Mesendoderm (in vitro differentiated cells): Measurements from ENCODE around the gene IGF2BP3.

ENCODE experiments used
- DNase-seq: peaks from one replicate; pipeline ENCODE4 v3.0.0; 2013
- H2AK5ac ChIP-seq: 2 replicates; pipeline ENCODE4 v1.6.1; 2013; ENCODE audit warnings: low read length, inconsistent platforms
- H2BK120ac ChIP-seq: 2 replicates; pipeline ENCODE4 v1.6.1; 2013; ENCODE audit warnings: low read depth, mild to moderate bottlenecking, low read length, moderate library complexity, mixed read lengths
- H2BK15ac ChIP-seq: replicated peaks from 2 replicates; pipeline ENCODE4 v1.6.1; 2013; ENCODE audit warnings: low read depth, mild to moderate bottlenecking, moderate library complexity
- H2BK5ac ChIP-seq: 2 replicates; pipeline ENCODE4 v1.6.1; 2013; ENCODE audit warnings: low read length, inconsistent platforms
- H3K18ac ChIP-seq: 2 replicates; pipeline ENCODE4 v1.6.1; 2013; ENCODE audit warnings: mild to moderate bottlenecking, low read length, mixed read lengths
- H3K23ac ChIP-seq: one replicate; pipeline ENCODE4 v1.6.1; 2013; ENCODE audit warnings: low read length
- H3K27ac ChIP-seq: 2 replicates; pipeline ENCODE4 v1.5.1; 2013; ENCODE audit warnings: low read depth, mild to moderate bottlenecking, inconsistent platforms, low read length, moderate library complexity
- H3K27me3 ChIP-seq: 2 replicates; pipeline ENCODE4 v1.6.1; 2013; ENCODE audit warnings: low read length, control low read depth, mild to moderate bottlenecking, inconsistent platforms; ENCODE audit not compliant: insufficient read depth, poor library complexity
- H3K36me3 ChIP-seq: 2 replicates; pipeline ENCODE4 v1.6.1; 2013; ENCODE audit warnings: low read length, inconsistent platforms; ENCODE audit not compliant: control insufficient read depth, insufficient read depth
- H3K4ac ChIP-seq: one replicate; pipeline ENCODE4 v1.6.1; 2013; ENCODE audit warnings: low read depth, mild to moderate bottlenecking, low read length, moderate library complexity
- H3K4me1 ChIP-seq: 2 replicates; pipeline ENCODE4 v1.6.1; 2013; ENCODE audit warnings: low read depth, low read length, inconsistent platforms; ENCODE audit not compliant: control insufficient read depth
- H3K4me2 ChIP-seq: 2 replicates; pipeline ENCODE4 v1.6.1; 2013; ENCODE audit warnings: low read length
- H3K4me3 ChIP-seq: 2 replicates; pipeline ENCODE4 v1.5.1; 2013; ENCODE audit warnings: mild to moderate bottlenecking, low read length
- H3K56ac ChIP-seq: one replicate; pipeline ENCODE4 v1.6.1; 2013; ENCODE audit warnings: low read length
- H3K79me1 ChIP-seq: 2 replicates; pipeline ENCODE4 v1.6.1; 2013; ENCODE audit warnings: low read length, inconsistent platforms
- H3K79me2 ChIP-seq: 2 replicates; pipeline ENCODE4 v1.6.1; 2013; ENCODE audit warnings: mild to moderate bottlenecking, low read length; ENCODE audit not compliant: control insufficient read depth, insufficient read depth
- H3K9ac ChIP-seq: 2 replicates; pipeline ENCODE4 v1.6.1; 2013; ENCODE audit warnings: low read length, inconsistent platforms
- H4K5ac ChIP-seq: one replicate; pipeline ENCODE4 v1.6.1; 2013; ENCODE audit warnings: low read length
- H4K8ac ChIP-seq: one replicate; pipeline ENCODE4 v1.6.1; 2013; ENCODE audit warnings: low read depth, mild to moderate bottlenecking, control low read depth, low read length, moderate library complexity
- WGBS: extraction: QIAGEN DNeasy Blood & Tissue Kit; methylation state at CpG from one replicate; pipeline ENCODE4 v1.1.7; 2013; ENCODE audit warnings: low lambda C conversion rate, missing lambda C conversion rate; ENCODE audit not compliant: insufficient coverage; ENCODE audit errors: extremely low coverage; 5-methylcytosine and 5-hydroxymethylcytosine counted together

The IGF2BP3 gene

DNA sequence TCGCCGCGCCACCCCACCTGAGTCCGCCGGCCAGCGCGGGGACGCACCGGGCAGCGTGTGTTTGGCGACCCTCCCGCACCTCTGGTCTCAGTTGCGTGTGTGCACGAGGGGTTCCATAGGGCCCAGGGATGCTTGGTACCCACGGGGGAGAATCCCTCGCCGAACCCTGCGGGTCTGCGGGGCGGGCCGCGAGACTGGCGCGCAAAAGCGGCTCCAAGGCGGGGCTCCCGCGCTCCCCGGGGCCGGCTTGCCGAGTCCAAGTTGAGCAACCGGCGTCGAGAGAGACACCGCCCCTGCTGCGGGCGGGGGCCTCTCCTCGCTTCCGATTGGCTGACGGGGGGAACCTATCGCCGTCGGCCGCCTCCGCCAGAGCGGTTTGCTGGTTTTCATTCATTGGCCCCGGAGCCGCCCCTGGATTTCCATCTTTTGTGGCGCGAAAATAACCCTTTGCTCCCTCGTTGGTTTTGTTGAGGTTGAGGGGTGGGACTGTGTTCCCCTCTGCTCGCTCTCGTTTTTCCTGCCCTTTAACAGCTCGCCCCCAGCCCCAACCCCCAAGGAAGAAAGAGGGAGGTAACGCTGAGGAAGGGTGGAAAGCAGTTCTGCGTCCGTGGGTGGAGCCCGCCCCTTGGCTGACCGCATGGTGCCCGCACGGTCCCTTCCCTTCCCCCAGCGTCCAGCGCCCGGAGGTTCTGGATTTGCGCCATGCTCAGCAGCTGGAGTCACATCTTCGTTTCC, 4.0 kb upstream of the IGF2BP3 start:
- Histone ChIP-seq H3K27me3 (no peaks in the 10 kb centered on the region), H2AK5ac (no peak overlapping the region), H3K18ac (peak overlapping the region; percentile 99), H3K4me2 (peak overlapping the region; percentile 89), H3K4ac (peak overlapping the region; percentile 97), H3K27ac (peak overlapping the region; percentile 100), H2BK5ac (peak overlapping the region; percentile 93), H3K36me3 (no peaks in the 10 kb centered on the region), H3K4me1 (peaks cover 2% of the 10 kb centered on the region), H3K23ac (peak overlapping the region; percentile 31), H3K79me1 (peaks cover 2% of the 10 kb centered on the region), H3K4me3 (peak overlapping the region; percentile 73), H4K8ac (peak overlapping the region; percentile 3), H3K79me2 (peaks cover 22% of the 10 kb centered on the region), H4K5ac (no peak overlapping the region), H2BK15ac (no peak overlapping the region), H2BK120ac (peak overlapping the region; percentile 35), H3K9ac (peak overlapping the region; percentile 98), H3K56ac (peak overlapping the region; percentile 99)
- peak; percentile 100 for DNase-seq
- WGBS = no CpG with 5 or more reads among the region's 66 CpGs

DNA sequence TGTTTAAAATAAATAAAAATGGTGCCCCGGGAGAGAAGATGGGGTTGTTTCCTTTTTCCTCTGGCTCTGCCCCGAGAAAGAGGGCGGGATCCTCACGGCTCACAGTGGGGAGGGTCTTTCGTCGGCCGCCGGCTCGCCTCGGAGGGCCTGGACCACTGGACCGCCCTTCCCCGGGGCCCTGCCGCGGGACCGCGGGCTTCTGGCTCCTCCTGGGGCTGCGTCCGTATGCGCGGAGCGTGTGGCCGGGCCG, 3.5 kb upstream of the IGF2BP3 start:
- Histone ChIP-seq H3K79me2 (peaks cover 26% of the 10 kb centered on the region), H3K4me1 (peaks cover 2% of the 10 kb centered on the region), H4K5ac (no peak overlapping the region), H3K27me3 (no peaks in the 10 kb centered on the region), H3K23ac (peak overlapping the region; percentile 31), H3K4me2 (peak overlapping the region; percentile 89), H3K4ac (peak overlapping the region; percentile 97), H3K18ac (peak overlapping the region; percentile 99), H3K36me3 (no peaks in the 10 kb centered on the region), H3K56ac (peak overlapping the region; percentile 99), H3K27ac (peak overlapping the region; percentile 100), H3K9ac (peak overlapping the region; percentile 98), H2BK15ac (no peak overlapping the region), H2BK120ac (peak overlapping the region; percentile 35), H2AK5ac (no peak overlapping the region), H2BK5ac (peak overlapping the region; percentile 93), H4K8ac (peak overlapping the region; percentile 3), H3K79me1 (peaks cover 2% of the 10 kb centered on the region), H3K4me3 (peak overlapping the region; percentile 71)
- no CpG with 5 or more reads among the region's 23 CpGs for WGBS
- peak; percentile 71 for DNase-seq

DNA sequence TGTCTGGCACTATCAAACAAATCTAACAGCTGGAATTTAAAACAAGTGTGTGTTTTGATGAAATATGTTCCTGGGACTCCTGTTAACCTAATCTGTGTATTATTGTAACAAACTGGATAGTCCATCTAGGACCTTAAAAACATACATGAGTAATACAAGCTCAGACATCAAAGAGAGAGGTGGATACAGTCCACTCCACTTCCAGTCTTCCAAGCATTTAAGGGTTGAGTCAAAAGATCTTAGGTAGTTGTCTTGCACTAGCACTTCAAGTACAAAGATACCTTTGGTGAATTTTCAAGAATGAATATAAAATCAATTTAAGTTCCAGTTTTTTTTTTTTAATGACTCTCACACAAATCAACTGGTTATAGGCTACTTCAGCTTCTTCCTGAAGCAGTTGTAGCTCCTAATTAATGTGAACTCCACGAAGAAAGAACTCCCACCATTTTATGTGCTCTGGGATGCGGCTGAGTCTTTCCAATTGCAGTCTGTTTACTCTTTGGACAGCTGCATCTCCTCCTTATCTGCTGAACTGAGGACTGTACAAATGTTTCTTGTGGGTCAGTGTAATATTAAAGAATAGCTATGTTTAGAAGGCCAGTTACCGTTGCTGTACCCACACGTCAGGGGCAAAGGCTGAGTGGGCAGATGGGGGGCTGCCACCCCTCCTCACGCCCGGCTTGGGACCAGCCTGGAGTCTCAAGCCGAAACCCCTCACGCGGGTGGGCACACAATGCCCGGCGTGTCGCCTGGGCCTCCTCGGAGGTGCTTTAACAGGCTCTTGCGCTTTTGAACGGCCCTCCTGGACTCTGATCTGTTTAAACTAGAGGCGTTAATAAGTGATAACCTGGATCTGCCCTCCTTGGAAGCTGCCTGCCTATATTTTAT, 2.9 kb upstream of the IGF2BP3 start:
- Histone ChIP-seq H3K23ac (peak overlapping the region; percentile 97), H3K4me3 (peak overlapping the region; percentile 71), H4K5ac (no peak overlapping the region), H2BK5ac (peak overlapping the region; percentile 87), H3K9ac (peak overlapping the region; percentile 98), H2BK120ac (peak overlapping the region; percentile 35), H2AK5ac (peak overlapping the region; percentile 81), H3K27ac (peak overlapping the region; percentile 100), H3K79me1 (peaks cover 2% of the 10 kb centered on the region), H3K4ac (peak overlapping the region; percentile 97), H3K4me1 (peaks cover 2% of the 10 kb centered on the region), H2BK15ac (no peak overlapping the region), H3K4me2 (peak overlapping the region; percentile 89), H3K56ac (peak overlapping the region; percentile 99), H3K79me2 (peaks cover 29% of the 10 kb centered on the region), H3K18ac (peak overlapping the region; percentile 99), H3K27me3 (no peaks in the 10 kb centered on the region), H3K36me3 (no peaks in the 10 kb centered on the region), H4K8ac (peak overlapping the region; percentile 3)
- no peak for DNase-seq
- WGBS = no CpG with 5 or more reads among the region's 16 CpGs

DNA sequence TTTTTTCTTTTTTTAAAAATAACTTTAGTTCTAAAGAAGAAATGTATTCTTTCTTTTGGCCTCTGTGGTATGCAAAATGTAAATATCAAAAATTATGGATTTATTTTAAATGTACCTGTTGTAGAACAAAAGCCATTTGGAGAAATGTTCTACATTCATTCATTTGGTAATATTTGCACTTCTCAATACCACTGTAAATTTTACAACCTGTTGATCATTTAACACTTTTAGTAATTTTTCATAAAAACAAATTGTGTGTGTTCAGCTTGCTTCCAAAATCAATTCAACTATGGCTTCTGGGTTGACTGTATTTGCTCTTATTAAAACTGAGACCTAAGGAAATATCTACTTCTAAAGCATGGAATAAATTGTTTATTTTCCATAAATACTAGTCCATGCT, 2.3 kb upstream of the IGF2BP3 start:
- Histone ChIP-seq H3K4me2 (no peak overlapping the region), H3K18ac (no peak overlapping the region), H2AK5ac (no peak overlapping the region), H3K56ac (no peak overlapping the region), H4K5ac (no peak overlapping the region), H4K8ac (no peak overlapping the region), H2BK15ac (no peak overlapping the region), H3K36me3 (no peaks in the 10 kb centered on the region), H3K27ac (no peak overlapping the region), H3K9ac (peak overlapping the region; percentile 98), H3K27me3 (no peaks in the 10 kb centered on the region), H3K4me3 (no peak overlapping the region), H3K23ac (no peak overlapping the region), H3K4me1 (peaks cover 2% of the 10 kb centered on the region), H3K79me2 (peaks cover 36% of the 10 kb centered on the region), H2BK5ac (no peak overlapping the region), H2BK120ac (no peak overlapping the region), H3K79me1 (peaks cover 2% of the 10 kb centered on the region), H3K4ac (no peak overlapping the region)
- DNase-seq = no peak

DNA sequence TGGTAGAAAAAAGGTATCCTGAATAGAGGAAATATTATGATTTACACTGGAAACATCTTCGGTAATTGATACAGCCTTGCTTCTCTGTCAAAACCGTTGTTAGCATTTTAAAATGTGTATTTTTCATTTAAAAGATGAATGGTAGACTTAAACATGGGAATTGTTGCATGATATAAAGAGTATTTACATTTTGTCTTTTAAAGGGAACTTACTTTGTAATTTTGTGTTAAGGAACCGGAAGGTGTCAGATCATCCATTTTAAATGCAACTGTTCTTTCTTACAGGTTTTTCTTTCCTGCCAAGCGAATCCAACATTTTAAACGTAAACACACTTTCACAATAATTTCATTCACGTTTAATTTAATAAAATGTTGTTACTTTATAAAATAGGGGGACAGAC, 1.8 kb upstream of the IGF2BP3 start:
- H3K27ac ChIP-seq = no peak overlapping the region
- H2AK5ac ChIP-seq = no peak overlapping the region
- H3K79me1 ChIP-seq = peaks cover 2% of the 10 kb centered on the region
- no peak overlapping the region for H3K18ac ChIP-seq
- peaks cover 2% of the 10 kb centered on the region for H3K4me1 ChIP-seq
- H3K9ac ChIP-seq = no peak overlapping the region
- no peak overlapping the region for H4K5ac ChIP-seq
- no peak overlapping the region for H3K23ac ChIP-seq
- H2BK120ac ChIP-seq = no peak overlapping the region
- no peak overlapping the region for H3K56ac ChIP-seq
- WGBS = no CpG with 5 or more reads among the region's 6 CpGs
- no peak for DNase-seq
- no peaks in the 10 kb centered on the region for H3K27me3 ChIP-seq
- H2BK5ac ChIP-seq = no peak overlapping the region
- H3K36me3 ChIP-seq = no peaks in the 10 kb centered on the region
- H3K4me2 ChIP-seq = no peak overlapping the region
- H3K79me2 ChIP-seq = peaks cover 41% of the 10 kb centered on the region
- H3K4ac ChIP-seq = no peak overlapping the region
- no peak overlapping the region for H3K4me3 ChIP-seq
- no peak overlapping the region for H4K8ac ChIP-seq
- no peak overlapping the region for H2BK15ac ChIP-seq
